Measurements from ENCODE around the gene KCNK5. TPM values are rescaled to one million over a fixed set of nuclear protein-coding genes. Genes with fewer than 3 reads are reported as not detected.

The KCNK5 gene
- total RNA-seq, 2 donors from 2014 or later = 26.9 to 39.6 TPM

DNA sequence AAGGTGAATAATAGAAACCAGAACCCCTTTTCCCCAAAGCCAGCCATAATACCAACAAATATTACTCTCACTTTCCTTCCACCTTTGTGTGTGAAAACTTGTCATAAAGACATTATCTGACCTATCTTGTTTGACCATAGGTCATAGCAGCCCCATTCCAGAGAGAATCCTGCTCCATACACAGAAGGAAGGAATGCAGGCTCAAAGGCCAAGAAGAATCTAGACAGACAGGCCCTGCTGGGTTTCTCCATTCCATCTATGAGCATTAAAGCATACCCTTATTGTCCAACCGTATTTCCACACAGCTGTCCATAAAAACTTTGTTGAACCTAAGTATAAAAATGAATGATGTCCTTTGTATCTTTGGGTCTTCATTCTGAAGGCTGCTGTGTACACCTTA lies 40.7 kb upstream of the KCNK5 start:
- TF ChIP-seq, protein P1, sequence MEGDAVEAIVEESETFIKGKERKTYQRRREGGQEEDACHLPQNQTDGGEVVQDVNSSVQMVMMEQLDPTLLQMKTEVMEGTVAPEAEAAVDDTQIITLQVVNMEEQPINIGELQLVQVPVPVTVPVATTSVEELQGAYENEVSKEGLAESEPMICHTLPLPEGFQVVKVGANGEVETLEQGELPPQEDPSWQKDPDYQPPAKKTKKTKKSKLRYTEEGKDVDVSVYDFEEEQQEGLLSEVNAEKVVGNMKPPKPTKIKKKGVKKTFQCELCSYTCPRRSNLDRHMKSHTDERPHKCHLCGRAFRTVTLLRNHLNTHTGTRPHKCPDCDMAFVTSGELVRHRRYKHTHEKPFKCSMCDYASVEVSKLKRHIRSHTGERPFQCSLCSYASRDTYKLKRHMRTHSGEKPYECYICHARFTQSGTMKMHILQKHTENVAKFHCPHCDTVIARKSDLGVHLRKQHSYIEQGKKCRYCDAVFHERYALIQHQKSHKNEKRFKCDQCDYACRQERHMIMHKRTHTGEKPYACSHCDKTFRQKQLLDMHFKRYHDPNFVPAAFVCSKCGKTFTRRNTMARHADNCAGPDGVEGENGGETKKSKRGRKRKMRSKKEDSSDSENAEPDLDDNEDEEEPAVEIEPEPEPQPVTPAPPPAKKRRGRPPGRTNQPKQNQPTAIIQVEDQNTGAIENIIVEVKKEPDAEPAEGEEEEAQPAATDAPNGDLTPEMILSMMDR (IDR thresholded peaks at IDR 0.05) = no peak
- Histone ChIP-seq H3K4me3 (no peak overlapping the region), H3K27ac (no peak overlapping the region), H3K9ac (ENCODE audit: low read depth in 2 of 2, low read length in 2 of 2) (no peak overlapping the region), H3K27me3 (no peaks in the 10 kb centered on the region), H3K4me1 (peaks cover 5% of the 10 kb centered on the region), H3K36me3 (no peaks in the 10 kb centered on the region), H3K9me3 (no peaks in the 10 kb centered on the region)
- DNase-seq = no peak
- intact Hi-C loops (cut with DNase I) = no loop called here

DNA sequence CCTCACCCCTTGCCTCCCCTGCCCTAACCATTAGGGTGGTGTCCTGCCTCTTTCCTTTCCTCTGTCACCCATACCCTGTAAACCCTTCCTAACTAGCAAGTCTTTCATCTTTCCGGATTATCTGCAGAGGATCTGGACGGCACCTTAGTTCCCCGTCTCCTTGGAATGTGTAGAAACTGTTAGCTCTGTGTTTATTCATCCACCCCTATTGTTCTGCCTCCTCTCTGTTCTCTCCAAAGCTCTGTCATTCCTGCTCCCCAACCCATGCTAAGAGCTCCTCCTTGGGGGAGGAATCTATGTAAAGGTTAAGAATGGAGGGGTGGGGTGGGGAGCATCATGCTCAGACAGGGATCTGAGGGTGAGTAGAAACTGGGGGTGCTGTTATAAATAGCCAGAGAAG lies 39.4 kb upstream of the KCNK5 start:
- TF ChIP-seq, protein P1 (IDR thresholded peaks at IDR 0.05) = no peak
- Histone ChIP-seq H3K4me1 (peaks cover 5% of the 10 kb centered on the region), H3K4me3 (no peak overlapping the region), H3K27me3 (no peaks in the 10 kb centered on the region), H3K27ac (no peak overlapping the region), H3K9ac (ENCODE audit: low read depth in 2 of 2, low read length in 2 of 2) (no peak overlapping the region), H3K36me3 (no peaks in the 10 kb centered on the region), H3K9me3 (no peaks in the 10 kb centered on the region)
- no peak for DNase-seq
- intact Hi-C loops (cut with DNase I) = no loop called here

DNA sequence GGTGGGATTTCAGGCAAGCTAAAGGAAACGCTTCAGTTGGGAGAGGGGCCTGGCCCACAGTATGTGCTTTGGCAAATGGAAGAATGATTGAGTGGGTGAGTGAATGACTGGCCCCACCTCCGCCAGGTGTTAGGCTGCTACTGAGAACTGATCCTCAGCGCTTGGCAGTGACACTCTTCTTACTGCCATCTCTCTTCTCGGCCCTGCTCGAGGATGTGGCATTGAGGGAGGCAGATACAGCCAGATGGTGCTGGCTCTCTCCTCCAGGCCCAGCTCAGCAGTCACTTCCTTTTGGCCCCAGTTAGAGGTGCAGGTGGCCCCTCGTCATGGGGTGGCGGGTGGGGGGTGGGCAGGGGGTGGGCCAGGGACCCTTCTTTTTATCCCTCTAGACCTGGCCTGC lies 38.9 kb upstream of the KCNK5 start:
- H3K4me1 ChIP-seq = peaks cover 5% of the 10 kb centered on the region
- no peaks in the 10 kb centered on the region for H3K36me3 ChIP-seq
- H3K27me3 ChIP-seq = no peaks in the 10 kb centered on the region
- H3K9ac ChIP-seq (ENCODE audit: low read depth in 2 of 2, low read length in 2 of 2) = no peak overlapping the region
- H3K9me3 ChIP-seq = no peaks in the 10 kb centered on the region
- no peak for DNase-seq
- TF ChIP-seq, protein P1 (IDR thresholded peaks at IDR 0.05) = no peak
- no peak overlapping the region for H3K4me3 ChIP-seq
- no peak overlapping the region for H3K27ac ChIP-seq
- intact Hi-C loops (cut with DNase I) = no loop called here

DNA sequence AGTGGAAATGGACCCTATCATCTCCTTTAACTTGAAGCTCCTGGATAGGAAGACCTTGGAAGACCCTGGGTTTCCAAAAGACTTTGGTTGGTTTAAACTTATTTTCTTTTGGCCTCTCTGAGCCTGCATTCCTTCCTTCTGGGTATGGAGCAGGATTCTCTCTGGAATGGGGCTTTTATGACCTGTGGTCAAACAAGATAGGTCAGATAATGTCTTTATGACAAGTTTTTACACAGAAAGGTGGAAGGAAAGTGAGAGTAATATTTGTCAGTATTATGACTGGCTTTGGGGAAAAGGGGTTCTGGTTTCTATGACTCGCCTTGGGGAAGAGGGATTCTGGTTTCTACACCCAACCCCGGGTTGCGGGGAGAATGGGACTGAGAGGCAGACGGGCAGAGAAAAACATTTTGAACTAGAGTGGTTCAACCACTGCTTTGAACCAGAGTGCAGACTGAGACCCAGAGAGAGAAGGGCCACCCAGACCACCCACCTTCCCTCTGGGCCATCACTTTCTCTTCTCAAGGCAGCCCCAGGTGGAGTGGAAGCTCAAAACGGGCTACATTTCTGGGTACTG lies 37.6 kb upstream of the KCNK5 start:
- Histone ChIP-seq H3K4me1 (peaks cover 5% of the 10 kb centered on the region), H3K9ac (ENCODE audit: low read depth in 2 of 2, low read length in 2 of 2) (peak overlapping the region in 1 of 2 donors; percentile 51), H3K36me3 (no peaks in the 10 kb centered on the region), H3K4me3 (no peak overlapping the region), H3K9me3 (no peaks in the 10 kb centered on the region), H3K27ac (peak overlapping the region; percentile 19), H3K27me3 (no peaks in the 10 kb centered on the region)
- intact Hi-C loops (cut with DNase I) = no loop called here
- no peak for DNase-seq
- TF ChIP-seq, protein P1 (IDR thresholded peaks at IDR 0.05) = no peak

DNA sequence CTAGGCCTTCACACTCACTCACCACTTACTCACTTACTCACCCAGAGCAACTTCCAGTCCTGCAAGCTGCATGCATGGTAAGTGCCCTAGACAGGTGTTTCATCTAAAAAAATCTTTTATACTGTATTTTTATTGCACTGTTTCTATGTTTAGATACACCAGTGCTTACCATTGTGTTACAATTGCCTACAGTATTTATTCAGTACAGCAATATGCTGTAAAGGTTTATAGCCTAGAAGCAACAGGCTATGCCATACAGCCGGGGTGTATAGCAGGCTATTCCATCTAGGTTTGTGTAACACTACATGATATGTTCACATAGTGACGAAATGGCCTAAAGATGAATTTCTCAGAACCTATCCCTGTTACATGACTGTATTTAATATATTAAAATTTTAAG lies 37.1 kb upstream of the KCNK5 start:
- TF ChIP-seq, protein P1 (IDR thresholded peaks at IDR 0.05) = no peak
- Histone ChIP-seq H3K9ac (ENCODE audit: low read depth in 2 of 2, low read length in 2 of 2) (no peak overlapping the region), H3K4me3 (no peak overlapping the region), H3K4me1 (peaks cover 5% of the 10 kb centered on the region), H3K36me3 (no peaks in the 10 kb centered on the region), H3K9me3 (no peaks in the 10 kb centered on the region), H3K27me3 (no peaks in the 10 kb centered on the region), H3K27ac (peak overlapping the region; percentile 42)
- DNase-seq = peak; percentile 47
- intact Hi-C loops (cut with DNase I) = no loop called here
